Mammary epithelial cell (primary cell): ENCODE results near the gene PTPN1.

Experiments
- CTCF ChIP-seq, 2 donors: IDR thresholded peaks in 1 of 2; conservative IDR thresholded peaks in 1 of 2; 2 replicates each; pipeline ENCODE4 v1.5.1; 2011 to 2012; ENCODE audit warnings: inconsistent platforms in 2 of 2, low read length in 2 of 2, mild to moderate bottlenecking in 2 of 2, control low read depth in 1 of 2, low read depth in 1 of 2; ENCODE audit not compliant: insufficient read depth in 1 of 2; ENCODE audit errors: extremely low read depth in 1 of 2
- EZH2 ChIP-seq: IDR thresholded peaks from 2 replicates; pipeline ENCODE4 v1.6.1; 2012; ENCODE audit warnings: low read length, inconsistent platforms, borderline replicate concordance

- TF ChIP-seq CTCF (conservative IDR thresholded peaks at IDR 0.05 in 1 of 2, IDR thresholded peaks at IDR 0.05 in 1 of 2; ENCODE audit: extremely low read depth in 1 of 2, insufficient read depth in 1 of 2, low read depth in 1 of 2, low read length in 2 of 2), result no peak
- TF ChIP-seq EZH2, result no peak
These were observed 13.5 kb downstream of the PTPN1 start for GRCh38 chr20:50523552-50524167.
